A204.1 (cell line): ENCODE measurements around the gene SETD1A.
A peak's percentile ranks its signal among the peaks of the same experiment; 100 is the strongest.

Experiments used
- FAIRE-seq: peaks from 2 replicates; lab custom pipeline; 2012; peaks lifted over from hg19 to GRCh38; lab: Jason Lieb, UNC

The SETD1A gene

GRCh38 chr16:31023252-31023602, 65.7 kb downstream of the SETD1A start:
- no peak for FAIRE-seq

- FAIRE-seq: no peak
Observed at GRCh38 chr16:31023627-31024226, 66.2 kb downstream of the SETD1A start.

GRCh38 chr16:31025339-31025738, 67.8 kb downstream of the SETD1A start:
- FAIRE-seq: no peak

GRCh38 chr16:31029272-31029671, 71.7 kb downstream of the SETD1A start:
- no peak for FAIRE-seq

- FAIRE-seq: no peak
Observed at GRCh38 chr16:31031276-31031675, 73.7 kb downstream of the SETD1A start.

GRCh38 chr16:31032736-31033708, 75.5 kb downstream of the SETD1A start, which contains the start of gene STX4:
Gene STX4, plus strand, starts transcription at chr16:31033558. Its CDS starts 248 bp downstream, at chr16:31033806.
- peak; percentile 96 for FAIRE-seq

- FAIRE-seq: no peak
Observed at GRCh38 chr16:31033709-31034492, 76.3 kb downstream of the SETD1A start.
